Measurements from ENCODE around the gene HDAC5. TPM values are rescaled to one million over a fixed set of nuclear protein-coding genes. Genes with fewer than 3 reads are reported as not detected.

The HDAC5 gene
- total RNA-seq, 1 experiment from 2014 or later: 11.5 TPM

GRCh38 chr17:44097110-44097958 is 26.1 kb downstream of the HDAC5 start:
- no peaks in the 10 kb centered on the region for H3K36me3 ChIP-seq (ENCODE audit: control insufficient read depth, insufficient read depth, low read length)
- peak; percentile 76 for ATAC-seq
- no TSS peak for BruUV-seq (replicated peaks)
- peaks cover 20% of the 10 kb centered on the region for H3K4me1 ChIP-seq (ENCODE audit: control insufficient read depth, insufficient read depth, low read length)
- intact Hi-C loops (cut with micrococcal nuclease; ENCODE audit: unreplicated experiment) (no loop called here), in situ Hi-C loops (cut with HindIII; ENCODE audit: low pct_unique_long_range_greater_than_20kb, low sequenced_read_pairs) (no loop called here)
- no peak overlapping the region for H3K4me3 ChIP-seq (ENCODE audit: low read depth in 2 of 2, low read length in 2 of 2)
- no peaks in the 10 kb centered on the region for H3K27me3 ChIP-seq (ENCODE audit: control insufficient read depth, insufficient read depth, low read length)
- ChIA-PET CTCF (no interaction called here), POLR2A (no interaction called here)
- H3K27ac ChIP-seq (ENCODE audit: low read length): peak overlapping the region; percentile 18; the same call in 1 of the 2 replicates
- no peak for DNase-seq (ENCODE audit: low read depth, low spot score)
- no peaks in the 10 kb centered on the region for H3K9me3 ChIP-seq (ENCODE audit: control insufficient read depth, insufficient read depth, low read depth, low read length)
- no peak for TF ChIP-seq SIN3A (IDR thresholded peaks at IDR 0.05; ENCODE audit: borderline replicate concordance, insufficient read depth, low read depth, low read length)
- TF ChIP-seq REST (IDR thresholded peaks at IDR 0.05; ENCODE audit: insufficient read depth in 1 of 2, low read depth in 2 of 2, low read length in 1 of 2): no peak
- peak; percentile 73 for TF ChIP-seq TCF7L2 (IDR thresholded peaks at IDR 0.05; ENCODE audit: low read depth, low read length)
- TF ChIP-seq CTCF (IDR thresholded peaks at IDR 0.05): no peak
- no peak for TF ChIP-seq POLR2AphosphoS5 (IDR thresholded peaks at IDR 0.05; ENCODE audit: low read depth, low read length)

GRCh38 chr17:44095647-44096496 is 27.6 kb downstream of the HDAC5 start:
- in situ Hi-C loops (cut with HindIII; ENCODE audit: low pct_unique_long_range_greater_than_20kb, low sequenced_read_pairs): no loop called here
- intact Hi-C loops (cut with micrococcal nuclease; ENCODE audit: unreplicated experiment): no loop called here
- BruUV-seq (replicated peaks): no TSS peak
- H3K27me3 ChIP-seq (ENCODE audit: control insufficient read depth, insufficient read depth, low read length): no peaks in the 10 kb centered on the region
- peak overlapping the region; percentile 85 for H3K27ac ChIP-seq (ENCODE audit: low read length)
- H3K4me3 ChIP-seq (ENCODE audit: low read depth in 2 of 2, low read length in 2 of 2): peak overlapping the region in 1 of 2 experiments; percentile 12; a peak in 1 of 4 replicates
- H3K36me3 ChIP-seq (ENCODE audit: control insufficient read depth, insufficient read depth, low read length): no peaks in the 10 kb centered on the region
- ChIA-PET POLR2A (no interaction called here), CTCF (no interaction called here)
- TF ChIP-seq REST (IDR thresholded peaks at IDR 0.05; ENCODE audit: insufficient read depth in 1 of 2, low read depth in 2 of 2, low read length in 1 of 2): no peak
- no peak for TF ChIP-seq POLR2AphosphoS5 (IDR thresholded peaks at IDR 0.05; ENCODE audit: low read depth, low read length)
- no peak for TF ChIP-seq SIN3A (IDR thresholded peaks at IDR 0.05; ENCODE audit: borderline replicate concordance, insufficient read depth, low read depth, low read length)
- no peak for TF ChIP-seq CTCF (IDR thresholded peaks at IDR 0.05)
- no peak for TF ChIP-seq TCF7L2 (IDR thresholded peaks at IDR 0.05; ENCODE audit: low read depth, low read length)
- H3K4me1 ChIP-seq (ENCODE audit: control insufficient read depth, insufficient read depth, low read length): peaks cover 20% of the 10 kb centered on the region
- peak; percentile 61 for ATAC-seq
- DNase-seq (ENCODE audit: low read depth, low spot score): no peak
- H3K9me3 ChIP-seq (ENCODE audit: control insufficient read depth, insufficient read depth, low read depth, low read length): no peaks in the 10 kb centered on the region
